Endothelial cell of umbilical vein (primary cell): Measurements from ENCODE around the gene MBD3. TPM values are rescaled to one million over a fixed set of nuclear protein-coding genes. Genes with fewer than 3 reads are reported as not detected.

Source experiments
- BruUV-seq: library from RNA; stranded (reverse); fragments of 400-500 nt; replicated peaks from 2 replicates; lab custom pipeline; 2021; lab: Mats Ljungman, UMichigan
- CTCF ChIA-PET: fragments of 300-600, 350-600 bp; sonication (Branson Sonifier 250); formaldehyde crosslinking; loops from one replicate; lab custom pipeline; 2021; ENCODE audit warnings: antibody characterized with exemption, inconsistent platforms; lab: Charles Lee
- POLR2A ChIA-PET: fragments of 300-600, 350-600 bp; sonication (Branson Sonifier 250); formaldehyde crosslinking; loops from one replicate; lab custom pipeline; 2021; ENCODE audit warnings: antibody characterized with exemption, inconsistent platforms; lab: Charles Lee
- DNase-seq: peaks from one replicate; pipeline ENCODE4 v3.0.0-alpha.2; 2011; ENCODE audit warnings: low read depth, low spot score
- FAIRE-seq: peaks from 2 replicates; lab custom pipeline; 2011; peaks lifted over from hg19 to GRCh38; lab: Jason Lieb, UNC
- H2AFZ ChIP-seq: 2 replicates; pipeline ENCODE4 v1.6.0; 2012; ENCODE audit warnings: low read depth, low read length, control low read depth, inconsistent platforms
- H3K27ac ChIP-seq: 2 replicates; pipeline ENCODE4 v1.5.1; 2011; ENCODE audit warnings: low read depth, mild to moderate bottlenecking, control low read depth, low read length, moderate library complexity; ENCODE audit not compliant: insufficient read depth
- H3K27me3 ChIP-seq, 2 experiments: 2 replicates each; pipeline versions ENCODE4 v1.6.0 to v1.6.1; 2011; ENCODE audit warnings: low read length in 2 of 2, mixed read lengths in 1 of 2; ENCODE audit not compliant: control insufficient read depth in 2 of 2, insufficient read depth in 2 of 2
- H3K36me3 ChIP-seq, 2 experiments: 2 replicates in 1 of 2; 3 replicates in 1 of 2; pipeline ENCODE4 v1.5.1; 2011; ENCODE audit warnings: low read length in 2 of 2, mild to moderate bottlenecking in 1 of 2, moderate library complexity in 1 of 2; ENCODE audit not compliant: control insufficient read depth in 2 of 2, insufficient read depth in 2 of 2; ENCODE audit errors: extremely low read depth in 1 of 2
- H3K4me1 ChIP-seq: 3 replicates; pipeline ENCODE4 v1.5.1; 2011; ENCODE audit warnings: mild to moderate bottlenecking, low read length; ENCODE audit not compliant: control insufficient read depth, insufficient read depth; ENCODE audit errors: extremely low read depth
- H3K4me2 ChIP-seq: 2 replicates; pipeline ENCODE4 v1.6.1; 2011; ENCODE audit warnings: low read length, control low read depth, mixed read lengths; ENCODE audit not compliant: insufficient read depth
- H3K4me3 ChIP-seq, 3 experiments: fragments of 200-600 bp in 1 of 3; sonication (generic), shearing (Covaris generic) in 1 of 3; replicated peaks in 1 of 3; 2 replicates each; pipeline ENCODE4 v1.5.1; 2011 to 2016; ENCODE audit warnings: control low read depth in 3 of 3, low read length in 3 of 3, mild to moderate bottlenecking in 2 of 3, inconsistent platforms in 1 of 3, low read depth in 1 of 3, moderate library complexity in 1 of 3; ENCODE audit not compliant: insufficient read depth in 1 of 3
- H3K79me2 ChIP-seq: 2 replicates; pipeline ENCODE4 v1.6.0; 2012; ENCODE audit warnings: low read length, inconsistent platforms; ENCODE audit not compliant: control insufficient read depth, insufficient read depth
- H3K9ac ChIP-seq: replicated peaks from 2 replicates; pipeline ENCODE3; 2011; ENCODE audit warnings: low read length, control low read depth; ENCODE audit not compliant: insufficient read depth; ENCODE audit errors: extremely low read depth
- H3K9me1 ChIP-seq: replicated peaks from 3 replicates; pipeline ENCODE4 v1.6.0; 2011; ENCODE audit warnings: mild to moderate bottlenecking, low read length; ENCODE audit not compliant: control insufficient read depth, insufficient read depth; ENCODE audit errors: extremely low read depth
- H3K9me3 ChIP-seq: replicated peaks from 2 replicates; pipeline ENCODE4 v1.5.1; 2012; ENCODE audit warnings: low read length, inconsistent platforms; ENCODE audit not compliant: control insufficient read depth, insufficient read depth
- H4K20me1 ChIP-seq: replicated peaks from 2 replicates; pipeline ENCODE3; 2011; ENCODE audit warnings: mild to moderate bottlenecking, low read length; ENCODE audit not compliant: control insufficient read depth, insufficient read depth; ENCODE audit errors: extremely low read depth
- CTCF ChIP-seq, 2 donors: IDR thresholded peaks; 1 replicate in 1 of 2; 2 replicates in 1 of 2; pipeline ENCODE4 v1.5.1; 2011; ENCODE audit warnings: low read length in 2 of 2, mild to moderate bottlenecking in 2 of 2, moderate library complexity in 2 of 2, control low read depth in 1 of 2, inconsistent platforms in 1 of 2, low read depth in 1 of 2; ENCODE audit not compliant: insufficient read depth in 1 of 2; ENCODE audit errors: extremely low read depth in 1 of 2
- EZH2 ChIP-seq: IDR thresholded peaks from 2 replicates; pipeline ENCODE4 v1.6.1; 2012; ENCODE audit warnings: borderline replicate concordance, low read depth, mild to moderate bottlenecking, moderate library complexity, low read length, inconsistent platforms; ENCODE audit not compliant: severe bottlenecking
- FOS ChIP-seq: IDR thresholded peaks from 2 replicates; pipeline ENCODE4 v1.6.1; 2011; ENCODE audit warnings: mild to moderate bottlenecking, low read length, moderate library complexity, borderline replicate concordance; ENCODE audit not compliant: insufficient read depth
- GATA2 ChIP-seq: IDR thresholded peaks from 2 replicates; pipeline ENCODE4 v1.7.0; 2011; ENCODE audit warnings: low read depth, mild to moderate bottlenecking, moderate library complexity, mixed read lengths, low read length; ENCODE audit not compliant: insufficient read length, insufficient read depth
- JUN ChIP-seq: IDR thresholded peaks from 2 replicates; pipeline ENCODE4 v1.6.1; 2011; ENCODE audit warnings: borderline replicate concordance, low read depth; ENCODE audit not compliant: insufficient read length, insufficient read depth
- MAX ChIP-seq: IDR thresholded peaks from 2 replicates; pipeline ENCODE4 v1.6.1; 2011; ENCODE audit not compliant: insufficient read depth, insufficient read length
- MYC ChIP-seq: IDR thresholded peaks from one replicate; pipeline ENCODE4 v1.6.1; 2011; ENCODE audit warnings: mild to moderate bottlenecking, low read depth, low read length
- POLR2A ChIP-seq: IDR thresholded peaks from 2 replicates; pipeline ENCODE4 v1.6.1; 2012; ENCODE audit warnings: low read depth, mild to moderate bottlenecking, control low read depth, low read length
- POLR2AphosphoS5 ChIP-seq: IDR thresholded peaks from 2 replicates; pipeline ENCODE4 v1.6.1; 2012; ENCODE audit warnings: low read depth, mild to moderate bottlenecking, control low read depth, low read length, moderate library complexity; ENCODE audit not compliant: insufficient read depth
- dilution Hi-C: fragments of 300-500 bp; cut with MboI; formaldehyde crosslinking; loops from one replicate; pipeline ENCODE4 v1.15.0; 2019; ENCODE audit warnings: low sequenced_read_pairs; ENCODE audit not compliant: extremely low pct_ligation_motif_present
- intact Hi-C: fragments of 100-400 bp; cut with micrococcal nuclease; formaldehyde crosslinking; loops from one replicate; pipeline ENCODE4 v1.10.0; 2022
- polyA plus RNA-seq, 4 experiments: library from polyadenylated mRNA; depleted of rRNA in 3 of 4; stranded (reverse) in 3 of 4; unstranded in 1 of 4; fragments of >200 nt; gene quantifications; 2 replicates each; pipeline versions ENCODE4 v1.2.1 to v1.2.3, GENCODE V29; 2011 to 2012; ENCODE audit warnings: missing spikeins in 1 of 4
- total RNA-seq: library from RNA; stranded (reverse); gene quantifications from 2 replicates; pipeline ENCODE4 v1.2.3, GENCODE V29; 2021

MBD3 gene
- total and polyA plus RNA-seq, 2 donors (not counting 3 experiments of a cell fraction or from before 2014, with no cell fraction given), result 96.8 to 120 TPM

- no peaks in the 10 kb centered on the region for H3K27me3 ChIP-seq
- no peaks in the 10 kb centered on the region for H3K4me1 ChIP-seq
- H4K20me1 ChIP-seq, result no peaks in the 10 kb centered on the region
- no peak for FAIRE-seq
- H3K79me2 ChIP-seq, result peaks cover 37% of the 10 kb centered on the region
- no peaks in the 10 kb centered on the region for H3K9me3 ChIP-seq
- no peak for DNase-seq
- intact Hi-C loops (no loop called here), dilution Hi-C loops (no loop called here)
- ChIA-PET POLR2A (no interaction called here), CTCF (no interaction called here)
- no peak overlapping the region for H3K27ac ChIP-seq
- H3K4me3 ChIP-seq, result no peak overlapping the region
- BruUV-seq, result no TSS peak
- no peak overlapping the region for H3K4me2 ChIP-seq
- no peaks in the 10 kb centered on the region for H3K9me1 ChIP-seq
- peaks cover 4 to 28% of the 10 kb centered on the region in 2 experiments for H3K36me3 ChIP-seq
- no peak overlapping the region for H2AFZ ChIP-seq
- no peak for TF ChIP-seq JUN
- no peak for TF ChIP-seq FOS
- no peak overlapping the region for H3K9ac ChIP-seq
Observed at GRCh38 chr19:1584500-1585242, 8.0 kb downstream of the MBD3 start.

DNA sequence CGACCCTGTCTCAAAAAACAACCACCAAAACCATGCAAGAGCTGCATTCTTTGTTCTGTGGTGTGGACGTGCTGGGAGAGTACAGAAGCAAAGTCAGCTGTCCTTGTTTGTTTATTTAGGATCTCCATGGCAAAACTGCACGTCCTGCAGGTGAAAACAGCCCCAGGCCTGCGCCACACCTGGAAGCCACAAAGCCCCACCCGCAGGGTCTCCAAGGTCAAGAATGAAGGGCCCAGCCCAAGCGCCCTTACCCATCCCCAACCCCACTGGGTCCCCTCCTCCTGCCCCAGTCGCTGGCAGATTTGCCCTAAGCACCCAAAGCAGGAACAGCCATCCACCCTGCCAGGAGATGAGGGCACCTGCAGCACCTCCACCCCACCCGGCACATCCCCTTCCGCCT lies 10.5 kb downstream of the MBD3 start:
- dilution Hi-C loops (no loop called here), intact Hi-C loops (no loop called here)
- Histone ChIP-seq H3K36me3 (peaks cover 12 to 42% of the 10 kb centered on the region in 2 experiments), H3K9ac (no peak overlapping the region), H4K20me1 (no peaks in the 10 kb centered on the region), H3K79me2 (peaks cover 15% of the 10 kb centered on the region), H3K9me3 (no peaks in the 10 kb centered on the region), H3K27me3 (no peaks in the 10 kb centered on the region), H3K4me2 (no peak overlapping the region), H2AFZ (no peak overlapping the region), H3K9me1 (no peaks in the 10 kb centered on the region), H3K4me3 (no peak overlapping the region), H3K4me1 (no peaks in the 10 kb centered on the region), H3K27ac (no peak overlapping the region)
- no peak for FAIRE-seq
- DNase-seq, result no peak
- BruUV-seq, result no TSS peak
- no peak for TF ChIP-seq EZH2
- no peak for TF ChIP-seq CTCF (IDR thresholded peaks at IDR 0.05; ENCODE audit: extremely low read depth in 1 of 2, insufficient read depth in 1 of 2, low read depth in 1 of 2, low read length in 2 of 2)
- no peak for TF ChIP-seq MAX
- TF ChIP-seq MYC, result no peak
- TF ChIP-seq JUN, result no peak
- no peak for TF ChIP-seq POLR2AphosphoS5
- no peak for TF ChIP-seq FOS
- no peak for TF ChIP-seq POLR2A
- TF ChIP-seq GATA2, result no peak
- POLR2A ChIA-PET, result no interaction called here
- CTCF ChIA-PET, result no interaction called here
